PFSK-1 (cell line): Measurements from ENCODE around the gene PARP4.

Experiments used
- POLR2AphosphoS5 ChIP-seq: IDR thresholded peaks from 2 replicates; pipeline ENCODE4 v1.6.1; 2012; ENCODE audit warnings: low read depth, mild to moderate bottlenecking, control low read depth, low read length, moderate library complexity
- REST ChIP-seq, 2 experiments: IDR thresholded peaks; 2 replicates each; pipeline versions ENCODE4 v1.6.1 to v1.8.0; 2011 to 2012; ENCODE audit warnings: low read depth in 2 of 2, low read length in 2 of 2, control low read depth in 1 of 2, inconsistent platforms in 1 of 2, mild to moderate bottlenecking in 1 of 2, moderate library complexity in 1 of 2; ENCODE audit not compliant: insufficient read depth in 1 of 2
- SIN3A ChIP-seq: IDR thresholded peaks from 2 replicates; pipeline ENCODE4 v1.6.1; 2012; ENCODE audit warnings: mild to moderate bottlenecking, low read length, moderate library complexity, borderline replicate concordance; ENCODE audit not compliant: insufficient read depth
- TAF1 ChIP-seq: IDR thresholded peaks from 2 replicates; pipeline ENCODE4 v1.6.1; 2012; ENCODE audit warnings: low read length, control low read depth, borderline replicate concordance; ENCODE audit not compliant: insufficient read depth

- TF ChIP-seq POLR2AphosphoS5: no peak
- no peak for TF ChIP-seq REST (IDR thresholded peaks at IDR 0.05; ENCODE audit: insufficient read depth in 1 of 2, low read depth in 2 of 2, low read length in 2 of 2)
- TF ChIP-seq TAF1: no peak
- no peak for TF ChIP-seq SIN3A
These were observed 44.5 kb upstream of the PARP4 start for GRCh38 chr13:24557081-24557480.
